ENCODE results near the gene SFTA2. TPM values are rescaled to one million over a fixed set of nuclear protein-coding genes. Genes with fewer than 3 reads are reported as not detected.

Gene SFTA2
- total and polyA plus RNA-seq, 9 of the 15 experiments (the other 6 are each of a cell fraction or from before 2014, with no cell fraction given), result not detected

DNA sequence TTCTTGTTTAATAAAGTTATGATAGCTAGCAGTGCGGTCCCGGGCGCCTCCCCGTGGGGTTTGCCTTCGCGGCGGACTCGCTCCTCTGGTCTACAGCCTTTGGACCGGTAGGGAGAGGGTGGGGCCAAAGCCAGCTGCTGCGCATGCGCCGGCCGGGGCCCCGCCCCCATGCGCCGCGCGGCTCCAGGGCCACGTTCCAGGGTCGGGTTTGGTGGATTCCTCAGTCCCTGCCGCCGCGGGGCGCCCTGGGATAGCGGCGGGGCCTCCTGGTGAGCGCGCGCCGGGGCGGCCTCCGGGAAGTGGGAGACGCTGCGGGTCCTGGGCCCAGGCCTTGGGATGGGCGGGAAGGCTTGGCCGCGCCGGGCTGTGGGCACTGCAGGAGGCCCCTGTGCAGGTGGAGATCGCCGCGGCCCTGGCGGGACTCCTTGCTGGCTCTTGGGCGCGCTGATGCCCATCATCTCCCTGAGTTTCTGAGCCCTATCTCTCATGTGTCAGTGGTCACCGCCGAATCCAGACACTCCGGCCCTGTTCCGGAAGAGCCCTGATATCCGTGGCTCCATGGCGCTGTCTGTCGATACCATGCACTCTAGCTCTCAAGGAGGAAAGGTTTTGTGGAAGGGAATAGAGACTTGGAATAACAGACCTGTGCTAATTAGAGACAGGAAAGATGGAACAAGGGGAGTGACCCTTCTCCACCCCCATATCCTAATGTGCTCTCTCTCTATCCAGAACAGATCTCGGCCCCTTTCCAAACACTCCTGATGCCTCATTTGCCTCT lies 17.7 kb downstream of the SFTA2 start, which contains the start of gene VARS2 (continued):
- TF ChIP-seq, protein P1, sequence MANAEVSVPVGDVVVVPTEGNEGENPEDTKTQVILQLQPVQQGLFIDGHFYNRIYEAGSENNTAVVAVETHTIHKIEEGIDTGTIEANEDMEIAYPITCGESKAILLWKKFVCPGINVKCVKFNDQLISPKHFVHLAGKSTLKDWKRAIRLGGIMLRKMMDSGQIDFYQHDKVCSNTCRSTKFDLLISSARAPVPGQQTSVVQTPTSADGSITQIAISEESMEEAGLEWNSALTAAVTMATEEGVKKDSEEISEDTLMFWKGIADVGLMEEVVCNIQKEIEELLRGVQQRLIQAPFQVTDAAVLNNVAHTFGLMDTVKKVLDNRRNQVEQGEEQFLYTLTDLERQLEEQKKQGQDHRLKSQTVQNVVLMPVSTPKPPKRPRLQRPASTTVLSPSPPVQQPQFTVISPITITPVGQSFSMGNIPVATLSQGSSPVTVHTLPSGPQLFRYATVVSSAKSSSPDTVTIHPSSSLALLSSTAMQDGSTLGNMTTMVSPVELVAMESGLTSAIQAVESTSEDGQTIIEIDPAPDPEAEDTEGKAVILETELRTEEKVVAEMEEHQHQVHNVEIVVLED (CRISPR knock-in tag; IDR thresholded peaks at IDR 0.05), result peak; percentile 61
- TF ChIP-seq ZEB2 (IDR thresholded peaks at IDR 0.05), result no peak
- TF ChIP-seq, protein P2, sequence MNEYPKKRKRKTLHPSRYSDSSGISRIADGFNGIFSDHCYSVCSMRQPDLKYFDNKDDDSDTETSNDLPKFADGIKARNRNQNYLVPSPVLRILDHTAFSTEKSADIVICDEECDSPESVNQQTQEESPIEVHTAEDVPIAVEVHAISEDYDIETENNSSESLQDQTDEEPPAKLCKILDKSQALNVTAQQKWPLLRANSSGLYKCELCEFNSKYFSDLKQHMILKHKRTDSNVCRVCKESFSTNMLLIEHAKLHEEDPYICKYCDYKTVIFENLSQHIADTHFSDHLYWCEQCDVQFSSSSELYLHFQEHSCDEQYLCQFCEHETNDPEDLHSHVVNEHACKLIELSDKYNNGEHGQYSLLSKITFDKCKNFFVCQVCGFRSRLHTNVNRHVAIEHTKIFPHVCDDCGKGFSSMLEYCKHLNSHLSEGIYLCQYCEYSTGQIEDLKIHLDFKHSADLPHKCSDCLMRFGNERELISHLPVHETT (CRISPR knock-in tag; conservative IDR thresholded peaks at IDR 0.05 in 1 of 2, IDR thresholded peaks at IDR 0.05 in 1 of 2), result peak in 1 of 2 experiments; percentile 89; a peak in 2 of 4 replicates
- TF ChIP-seq, protein P3, sequence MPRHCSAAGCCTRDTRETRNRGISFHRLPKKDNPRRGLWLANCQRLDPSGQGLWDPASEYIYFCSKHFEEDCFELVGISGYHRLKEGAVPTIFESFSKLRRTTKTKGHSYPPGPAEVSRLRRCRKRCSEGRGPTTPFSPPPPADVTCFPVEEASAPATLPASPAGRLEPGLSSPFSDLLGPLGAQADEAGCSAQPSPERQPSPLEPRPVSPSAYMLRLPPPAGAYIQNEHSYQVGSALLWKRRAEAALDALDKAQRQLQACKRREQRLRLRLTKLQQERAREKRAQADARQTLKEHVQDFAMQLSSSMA (CRISPR knock-in tag; IDR thresholded peaks at IDR 0.05), result peak; percentile 69; the same call in 1 of the 2 replicates
- TF ChIP-seq, protein P4, sequence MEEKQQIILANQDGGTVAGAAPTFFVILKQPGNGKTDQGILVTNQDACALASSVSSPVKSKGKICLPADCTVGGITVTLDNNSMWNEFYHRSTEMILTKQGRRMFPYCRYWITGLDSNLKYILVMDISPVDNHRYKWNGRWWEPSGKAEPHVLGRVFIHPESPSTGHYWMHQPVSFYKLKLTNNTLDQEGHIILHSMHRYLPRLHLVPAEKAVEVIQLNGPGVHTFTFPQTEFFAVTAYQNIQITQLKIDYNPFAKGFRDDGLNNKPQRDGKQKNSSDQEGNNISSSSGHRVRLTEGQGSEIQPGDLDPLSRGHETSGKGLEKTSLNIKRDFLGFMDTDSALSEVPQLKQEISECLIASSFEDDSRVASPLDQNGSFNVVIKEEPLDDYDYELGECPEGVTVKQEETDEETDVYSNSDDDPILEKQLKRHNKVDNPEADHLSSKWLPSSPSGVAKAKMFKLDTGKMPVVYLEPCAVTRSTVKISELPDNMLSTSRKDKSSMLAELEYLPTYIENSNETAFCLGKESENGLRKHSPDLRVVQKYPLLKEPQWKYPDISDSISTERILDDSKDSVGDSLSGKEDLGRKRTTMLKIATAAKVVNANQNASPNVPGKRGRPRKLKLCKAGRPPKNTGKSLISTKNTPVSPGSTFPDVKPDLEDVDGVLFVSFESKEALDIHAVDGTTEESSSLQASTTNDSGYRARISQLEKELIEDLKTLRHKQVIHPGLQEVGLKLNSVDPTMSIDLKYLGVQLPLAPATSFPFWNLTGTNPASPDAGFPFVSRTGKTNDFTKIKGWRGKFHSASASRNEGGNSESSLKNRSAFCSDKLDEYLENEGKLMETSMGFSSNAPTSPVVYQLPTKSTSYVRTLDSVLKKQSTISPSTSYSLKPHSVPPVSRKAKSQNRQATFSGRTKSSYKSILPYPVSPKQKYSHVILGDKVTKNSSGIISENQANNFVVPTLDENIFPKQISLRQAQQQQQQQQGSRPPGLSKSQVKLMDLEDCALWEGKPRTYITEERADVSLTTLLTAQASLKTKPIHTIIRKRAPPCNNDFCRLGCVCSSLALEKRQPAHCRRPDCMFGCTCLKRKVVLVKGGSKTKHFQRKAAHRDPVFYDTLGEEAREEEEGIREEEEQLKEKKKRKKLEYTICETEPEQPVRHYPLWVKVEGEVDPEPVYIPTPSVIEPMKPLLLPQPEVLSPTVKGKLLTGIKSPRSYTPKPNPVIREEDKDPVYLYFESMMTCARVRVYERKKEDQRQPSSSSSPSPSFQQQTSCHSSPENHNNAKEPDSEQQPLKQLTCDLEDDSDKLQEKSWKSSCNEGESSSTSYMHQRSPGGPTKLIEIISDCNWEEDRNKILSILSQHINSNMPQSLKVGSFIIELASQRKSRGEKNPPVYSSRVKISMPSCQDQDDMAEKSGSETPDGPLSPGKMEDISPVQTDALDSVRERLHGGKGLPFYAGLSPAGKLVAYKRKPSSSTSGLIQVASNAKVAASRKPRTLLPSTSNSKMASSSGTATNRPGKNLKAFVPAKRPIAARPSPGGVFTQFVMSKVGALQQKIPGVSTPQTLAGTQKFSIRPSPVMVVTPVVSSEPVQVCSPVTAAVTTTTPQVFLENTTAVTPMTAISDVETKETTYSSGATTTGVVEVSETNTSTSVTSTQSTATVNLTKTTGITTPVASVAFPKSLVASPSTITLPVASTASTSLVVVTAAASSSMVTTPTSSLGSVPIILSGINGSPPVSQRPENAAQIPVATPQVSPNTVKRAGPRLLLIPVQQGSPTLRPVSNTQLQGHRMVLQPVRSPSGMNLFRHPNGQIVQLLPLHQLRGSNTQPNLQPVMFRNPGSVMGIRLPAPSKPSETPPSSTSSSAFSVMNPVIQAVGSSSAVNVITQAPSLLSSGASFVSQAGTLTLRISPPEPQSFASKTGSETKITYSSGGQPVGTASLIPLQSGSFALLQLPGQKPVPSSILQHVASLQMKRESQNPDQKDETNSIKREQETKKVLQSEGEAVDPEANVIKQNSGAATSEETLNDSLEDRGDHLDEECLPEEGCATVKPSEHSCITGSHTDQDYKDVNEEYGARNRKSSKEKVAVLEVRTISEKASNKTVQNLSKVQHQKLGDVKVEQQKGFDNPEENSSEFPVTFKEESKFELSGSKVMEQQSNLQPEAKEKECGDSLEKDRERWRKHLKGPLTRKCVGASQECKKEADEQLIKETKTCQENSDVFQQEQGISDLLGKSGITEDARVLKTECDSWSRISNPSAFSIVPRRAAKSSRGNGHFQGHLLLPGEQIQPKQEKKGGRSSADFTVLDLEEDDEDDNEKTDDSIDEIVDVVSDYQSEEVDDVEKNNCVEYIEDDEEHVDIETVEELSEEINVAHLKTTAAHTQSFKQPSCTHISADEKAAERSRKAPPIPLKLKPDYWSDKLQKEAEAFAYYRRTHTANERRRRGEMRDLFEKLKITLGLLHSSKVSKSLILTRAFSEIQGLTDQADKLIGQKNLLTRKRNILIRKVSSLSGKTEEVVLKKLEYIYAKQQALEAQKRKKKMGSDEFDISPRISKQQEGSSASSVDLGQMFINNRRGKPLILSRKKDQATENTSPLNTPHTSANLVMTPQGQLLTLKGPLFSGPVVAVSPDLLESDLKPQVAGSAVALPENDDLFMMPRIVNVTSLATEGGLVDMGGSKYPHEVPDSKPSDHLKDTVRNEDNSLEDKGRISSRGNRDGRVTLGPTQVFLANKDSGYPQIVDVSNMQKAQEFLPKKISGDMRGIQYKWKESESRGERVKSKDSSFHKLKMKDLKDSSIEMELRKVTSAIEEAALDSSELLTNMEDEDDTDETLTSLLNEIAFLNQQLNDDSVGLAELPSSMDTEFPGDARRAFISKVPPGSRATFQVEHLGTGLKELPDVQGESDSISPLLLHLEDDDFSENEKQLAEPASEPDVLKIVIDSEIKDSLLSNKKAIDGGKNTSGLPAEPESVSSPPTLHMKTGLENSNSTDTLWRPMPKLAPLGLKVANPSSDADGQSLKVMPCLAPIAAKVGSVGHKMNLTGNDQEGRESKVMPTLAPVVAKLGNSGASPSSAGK (IDR thresholded peaks at IDR 0.05), result peak; percentile 84
- TF ChIP-seq, protein P5, sequence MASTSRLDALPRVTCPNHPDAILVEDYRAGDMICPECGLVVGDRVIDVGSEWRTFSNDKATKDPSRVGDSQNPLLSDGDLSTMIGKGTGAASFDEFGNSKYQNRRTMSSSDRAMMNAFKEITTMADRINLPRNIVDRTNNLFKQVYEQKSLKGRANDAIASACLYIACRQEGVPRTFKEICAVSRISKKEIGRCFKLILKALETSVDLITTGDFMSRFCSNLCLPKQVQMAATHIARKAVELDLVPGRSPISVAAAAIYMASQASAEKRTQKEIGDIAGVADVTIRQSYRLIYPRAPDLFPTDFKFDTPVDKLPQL (IDR thresholded peaks at IDR 0.05; ENCODE audit: extremely low read depth, insufficient read length), result no peak
- peak; percentile 83 for TF ChIP-seq POLR2AphosphoS5 (IDR thresholded peaks at IDR 0.05; ENCODE audit: control insufficient read depth, insufficient read depth, low read depth, low read length)
- TF ChIP-seq ZFX (CRISPR knock-in tag; IDR thresholded peaks at IDR 0.05), result peak; percentile 99

Data from K562 (cell line).